ENCODE data around the gene GPRASP3.
"Not testable (repeated sequence)": the region's sequence is repeated elsewhere in the genome, so short reads cannot be mapped to it uniquely, and the experiment has no call there.

GPRASP3 gene, protein sequence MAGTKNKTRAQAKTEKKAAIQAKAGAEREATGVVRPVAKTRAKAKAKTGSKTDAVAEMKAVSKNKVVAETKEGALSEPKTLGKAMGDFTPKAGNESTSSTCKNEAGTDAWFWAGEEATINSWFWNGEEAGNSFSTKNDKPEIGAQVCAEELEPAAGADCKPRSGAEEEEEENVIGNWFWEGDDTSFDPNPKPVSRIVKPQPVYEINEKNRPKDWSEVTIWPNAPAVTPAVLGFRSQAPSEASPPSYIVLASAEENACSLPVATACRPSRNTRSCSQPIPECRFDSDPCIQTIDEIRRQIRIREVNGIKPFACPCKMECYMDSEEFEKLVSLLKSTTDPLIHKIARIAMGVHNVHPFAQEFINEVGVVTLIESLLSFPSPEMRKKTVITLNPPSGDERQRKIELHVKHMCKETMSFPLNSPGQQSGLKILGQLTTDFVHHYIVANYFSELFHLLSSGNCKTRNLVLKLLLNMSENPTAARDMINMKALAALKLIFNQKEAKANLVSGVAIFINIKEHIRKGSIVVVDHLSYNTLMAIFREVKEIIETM

GRCh38 chrX:102720237-102721168, at the start of gene GPRASP3:
Gene GPRASP3 (plus strand): TSS chrX:102720743. CDS start chrX:102748996, 28,253 bp downstream.
- peak; percentile 23 for DNase-seq

DNA sequence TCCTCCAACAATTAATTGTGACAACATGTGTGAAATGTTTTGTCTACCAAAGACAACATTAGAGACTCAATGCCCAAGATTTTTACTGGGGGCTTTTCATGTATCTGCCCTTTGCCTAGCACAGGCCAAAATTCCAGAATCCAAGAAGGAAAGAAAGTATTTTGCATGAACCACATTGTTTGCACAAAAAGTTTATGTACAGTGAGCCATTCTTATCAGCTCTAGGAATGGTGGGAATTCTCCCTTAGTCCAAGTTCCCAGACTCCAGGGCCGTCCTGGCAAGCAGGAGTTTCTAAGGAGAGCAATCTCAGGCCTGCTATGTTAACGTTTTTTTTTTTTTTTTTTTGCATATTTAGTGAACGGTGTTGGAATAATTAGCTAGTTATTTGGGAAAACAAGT, 47.7 kb upstream of the GPRASP3 start:
- DNase-seq, result no peak

DNA sequence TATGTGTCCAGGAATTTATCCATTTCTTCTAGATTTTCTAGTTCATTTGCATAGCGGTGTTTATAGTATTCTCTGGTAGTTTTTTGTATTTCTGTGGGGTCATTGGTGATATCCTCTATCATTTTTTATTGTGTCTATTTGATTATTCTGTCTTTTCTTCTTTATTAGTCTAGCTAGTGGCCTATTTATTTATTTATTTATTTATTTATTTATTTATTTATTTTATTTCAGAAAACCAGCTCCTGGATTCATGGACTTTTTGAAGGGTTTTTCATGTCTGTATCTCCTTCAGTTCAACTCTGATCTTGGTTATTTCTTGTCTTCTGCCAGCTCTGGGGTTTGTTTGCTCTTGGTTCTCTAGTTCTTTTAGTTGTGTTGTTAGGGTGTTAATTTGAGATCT, 43.1 kb upstream of the GPRASP3 start:
- not testable (repeated sequence) for DNase-seq

- no peak for DNase-seq
These were observed 35.6 kb upstream of the GPRASP3 start for GRCh38 chrX:102684772-102685520.

GRCh38 chrX:102694749-102695148, 25.8 kb upstream of the GPRASP3 start:
- no peak for DNase-seq

DNA sequence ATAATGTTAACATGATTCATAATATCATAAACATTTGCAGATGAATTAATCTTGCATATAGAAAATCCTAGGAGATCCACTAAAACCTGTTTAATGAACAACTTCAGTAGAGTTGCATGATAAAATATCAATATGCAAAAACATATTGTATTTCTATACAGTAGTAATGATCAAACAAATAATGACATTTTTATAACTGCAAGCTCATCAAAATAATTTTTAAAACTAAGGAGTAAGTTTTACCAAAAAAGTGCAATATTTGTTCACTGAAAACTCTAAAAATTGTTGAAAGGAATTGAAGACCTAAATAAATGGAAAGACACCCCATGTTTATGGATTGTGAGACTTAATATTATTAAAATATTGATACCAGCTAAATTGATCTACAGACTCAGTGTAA, 24.2 kb upstream of the GPRASP3 start:
- DNase-seq, result no peak

- no peak for DNase-seq
These were observed 23.0 kb upstream of the GPRASP3 start for GRCh38 chrX:102697494-102697893.

GRCh38 chrX:102708900-102709299, 11.6 kb upstream of the GPRASP3 start:
- DNase-seq, result no peak

DNA sequence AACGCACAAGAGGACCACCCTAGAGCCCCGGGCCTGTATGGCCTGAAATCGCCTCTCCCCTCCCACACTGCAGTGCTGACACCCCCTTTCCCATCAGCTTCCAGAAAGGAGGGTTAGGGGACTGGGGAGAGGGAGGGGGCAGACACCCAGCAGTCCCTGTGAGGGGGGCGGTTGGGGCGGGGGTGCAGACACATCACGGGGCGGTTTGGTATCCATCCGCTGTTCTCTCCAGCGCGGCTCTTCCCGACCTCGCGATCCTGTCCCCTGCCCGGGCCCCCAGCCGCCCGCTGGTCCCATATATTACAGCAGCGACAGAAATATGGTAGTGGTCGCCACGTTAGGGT, 8.7 kb upstream of the GPRASP3 start:
- DNase-seq, result no peak

GRCh38 chrX:102712216-102712966, 8.2 kb upstream of the GPRASP3 start, which contains the start of gene GPRASP2:
Gene GPRASP2 (plus strand): TSS chrX:102712448. CDS start chrX:102714870, 2,422 bp downstream.
- peak; percentile 1 for DNase-seq

DNA sequence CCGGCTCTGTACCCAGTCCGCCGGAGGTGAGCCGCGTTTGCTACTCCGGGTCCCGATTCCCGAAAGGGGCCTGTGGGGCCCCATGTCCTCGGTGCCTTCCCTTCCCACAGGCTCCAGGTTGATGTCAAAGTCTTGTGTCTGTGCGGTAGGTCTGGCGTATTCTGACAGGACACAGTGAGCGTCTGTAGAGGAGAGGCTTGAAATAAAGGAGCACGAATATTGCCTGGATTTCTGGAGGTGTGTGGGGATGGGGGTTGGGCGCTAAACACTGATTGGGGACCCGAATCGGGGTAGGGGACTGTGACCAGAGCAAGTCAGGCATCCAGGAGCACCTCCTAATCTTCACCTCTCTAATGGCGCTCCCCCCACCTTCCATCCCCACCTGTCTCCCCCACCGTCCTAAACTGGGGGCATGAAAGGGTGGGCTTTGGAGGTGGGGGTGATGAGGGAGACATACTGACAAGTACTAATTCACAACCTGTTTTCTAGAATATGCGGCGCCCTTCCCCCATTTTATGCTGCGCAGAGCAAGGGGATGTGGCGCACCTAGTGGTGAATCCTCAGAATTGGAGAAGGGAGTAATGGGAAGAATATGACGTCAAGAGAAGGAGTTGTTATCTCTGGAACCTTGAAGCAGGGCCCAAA, 7.4 kb upstream of the GPRASP3 start:
- peak; percentile 1 for DNase-seq

DNA sequence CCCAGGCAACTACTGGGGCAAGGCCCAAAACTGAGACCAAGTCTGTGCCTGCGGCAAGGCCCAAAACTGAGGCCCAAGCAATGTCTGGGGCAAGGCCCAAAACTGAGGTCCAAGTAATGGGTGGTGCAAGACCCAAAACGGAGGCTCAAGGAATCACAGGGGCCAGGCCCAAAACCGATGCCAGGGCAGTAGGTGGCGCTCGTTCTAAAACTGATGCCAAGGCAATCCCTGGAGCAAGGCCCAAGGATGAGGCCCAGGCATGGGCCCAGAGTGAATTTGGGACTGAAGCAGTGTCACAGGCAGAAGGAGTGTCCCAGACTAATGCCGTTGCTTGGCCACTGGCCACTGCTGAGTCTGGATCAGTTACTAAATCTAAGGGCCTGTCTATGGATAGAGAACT, 5.5 kb upstream of the GPRASP3 start:
- no peak for DNase-seq

DNA sequence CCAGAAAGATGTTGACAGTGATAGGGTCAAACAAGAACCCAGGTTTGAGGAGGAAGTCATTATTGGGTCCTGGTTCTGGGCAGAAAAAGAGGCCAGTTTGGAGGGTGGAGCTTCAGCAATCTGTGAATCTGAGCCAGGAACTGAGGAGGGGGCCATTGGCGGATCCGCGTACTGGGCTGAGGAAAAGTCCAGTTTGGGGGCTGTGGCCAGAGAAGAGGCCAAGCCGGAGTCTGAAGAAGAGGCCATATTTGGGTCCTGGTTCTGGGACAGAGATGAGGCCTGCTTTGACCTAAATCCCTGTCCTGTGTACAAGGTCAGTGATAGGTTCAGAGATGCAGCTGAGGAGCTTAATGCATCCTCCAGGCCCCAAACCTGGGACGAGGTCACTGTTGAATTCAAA, 4.6 kb upstream of the GPRASP3 start:
- no peak for DNase-seq

DNA sequence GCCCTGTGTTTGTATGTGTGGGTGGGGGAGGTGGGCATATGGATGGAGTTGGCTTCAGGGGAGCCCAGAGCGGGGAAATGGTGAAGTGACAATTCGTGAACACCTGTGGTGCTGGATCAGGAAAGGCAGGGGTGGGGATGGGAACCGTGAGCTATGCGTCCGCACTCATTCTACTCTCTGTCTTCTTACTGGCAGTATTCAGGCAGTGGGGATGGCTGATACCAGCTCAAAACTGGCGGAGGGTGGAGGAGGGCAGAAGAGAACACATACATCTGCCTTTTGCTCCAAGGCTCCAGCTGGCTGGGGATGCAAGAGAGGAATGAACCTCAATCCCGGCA, 595 bp downstream of the GPRASP3 start:
- DNase-seq, result not testable (repeated sequence)

- DNase-seq, result no peak
These were observed 2.9 kb downstream of the GPRASP3 start for GRCh38 chrX:102723456-102723855.

GRCh38 chrX:102727761-102728160, 7.2 kb downstream of the GPRASP3 start:
- DNase-seq, result no peak

GRCh38 chrX:102728646-102729045, 8.1 kb downstream of the GPRASP3 start:
- DNase-seq, result no peak

DNA sequence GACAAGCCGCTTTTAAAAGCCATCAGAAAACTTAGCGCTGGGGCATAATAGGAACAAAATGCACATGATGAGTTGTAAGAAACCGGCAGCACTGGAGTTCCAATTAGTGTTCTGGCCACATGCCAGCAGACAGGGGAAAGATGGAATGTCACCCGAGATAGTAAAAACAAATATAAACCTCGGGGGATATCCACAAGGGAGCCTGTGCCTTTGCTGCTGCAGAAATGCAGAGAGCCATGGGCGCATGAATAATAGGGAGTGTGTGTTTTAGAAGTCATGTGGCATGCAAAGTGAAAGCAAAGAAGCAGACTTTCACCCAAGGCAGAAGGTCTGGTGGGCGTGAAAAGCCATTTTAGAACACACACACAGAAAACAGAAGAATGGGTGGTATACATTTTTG, 19.1 kb downstream of the GPRASP3 start:
- DNase-seq, result no peak

- DNase-seq, result no peak
These were observed 23.8 kb downstream of the GPRASP3 start for GRCh38 chrX:102744307-102744706.

DNA sequence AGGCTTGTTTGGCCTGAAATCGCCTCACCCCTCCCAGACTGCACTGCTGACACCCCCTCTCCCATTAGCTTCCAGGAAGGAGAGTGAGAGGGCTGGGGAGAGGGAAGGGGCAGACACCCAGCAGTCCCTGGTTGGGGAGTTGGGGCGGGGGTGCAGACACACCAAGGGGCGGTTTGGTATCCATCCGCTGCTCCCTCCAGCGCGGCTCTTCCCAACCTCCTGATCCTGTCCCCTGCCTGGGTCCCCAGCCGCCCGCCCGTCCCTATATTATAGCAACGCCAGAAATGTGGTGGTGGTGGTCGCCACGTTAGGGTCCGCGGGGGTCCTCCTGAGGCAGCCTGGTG, 24.9 kb downstream of the GPRASP3 start:
- no peak for DNase-seq

GRCh38 chrX:102745857-102746584, 25.5 kb downstream of the GPRASP3 start:
- no peak for DNase-seq
